ENCODE data around the gene PLXNA4. TPM values are rescaled to one million over a fixed set of nuclear protein-coding genes. Genes with fewer than 3 reads are reported as not detected.

The PLXNA4 gene
- total RNA-seq, 1 experiment from 2014 or later: 0.11 TPM

- Histone ChIP-seq H3K27me3 (replicated peaks; ENCODE audit: insufficient read depth, low read depth, low read length, poor library complexity) (no peaks in the 10 kb centered on the region), H3K36me3 (ENCODE audit: insufficient read depth, low read length, poor library complexity, severe bottlenecking) (no peaks in the 10 kb centered on the region), H3K9me3 (ENCODE audit: low read depth, low read length, poor library complexity, severe bottlenecking) (no peaks in the 10 kb centered on the region), H3K4me3 (ENCODE audit: low read depth, low read length, poor library complexity, severe bottlenecking) (no peak overlapping the region), H3K27ac (ENCODE audit: low read depth, low read length, poor library complexity, severe bottlenecking) (no peak overlapping the region), H3K4me1 (ENCODE audit: insufficient read depth, low read length, poor library complexity, severe bottlenecking) (no peaks in the 10 kb centered on the region)
- no peak for TF ChIP-seq EZH2 (IDR thresholded peaks at IDR 0.05; ENCODE audit: borderline replicate concordance, low read depth, low read length, poor library complexity, severe bottlenecking)
- no peak for TF ChIP-seq CTCF (conservative IDR thresholded peaks at IDR 0.05; ENCODE audit: low read depth, low read length)
- BruUV-seq (replicated peaks): no TSS peak
- POLR2A ChIA-PET (ENCODE audit: low non-redundant PET): no interaction called here
- intact Hi-C loops (cut with micrococcal nuclease; ENCODE audit: unreplicated experiment): no loop called here
- CTCF ChIA-PET: no interaction called here
- no peak for DNase-seq (ENCODE audit: low spot score)
These were observed 497.2 kb downstream of the PLXNA4 start for GRCh38 chr7:132078891-132079735.

GRCh38 chr7:132077971-132078685, 498.1 kb downstream of the PLXNA4 start:
- no peak for DNase-seq (ENCODE audit: low spot score)
- CTCF ChIA-PET: no interaction called here
- no peaks in the 10 kb centered on the region for H3K9me3 ChIP-seq (ENCODE audit: low read depth, low read length, poor library complexity, severe bottlenecking)
- no peaks in the 10 kb centered on the region for H3K36me3 ChIP-seq (ENCODE audit: insufficient read depth, low read length, poor library complexity, severe bottlenecking)
- no peaks in the 10 kb centered on the region for H3K27me3 ChIP-seq (replicated peaks; ENCODE audit: insufficient read depth, low read depth, low read length, poor library complexity)
- no peak for TF ChIP-seq EZH2 (IDR thresholded peaks at IDR 0.05; ENCODE audit: borderline replicate concordance, low read depth, low read length, poor library complexity, severe bottlenecking)
- TF ChIP-seq CTCF (conservative IDR thresholded peaks at IDR 0.05; ENCODE audit: low read depth, low read length): no peak
- POLR2A ChIA-PET (ENCODE audit: low non-redundant PET): no interaction called here
- intact Hi-C loops (cut with micrococcal nuclease; ENCODE audit: unreplicated experiment): no loop called here
- BruUV-seq (replicated peaks): no TSS peak
- H3K4me3 ChIP-seq (ENCODE audit: low read depth, low read length, poor library complexity, severe bottlenecking): no peak overlapping the region
- no peaks in the 10 kb centered on the region for H3K4me1 ChIP-seq (ENCODE audit: insufficient read depth, low read length, poor library complexity, severe bottlenecking)
- no peak overlapping the region for H3K27ac ChIP-seq (ENCODE audit: low read depth, low read length, poor library complexity, severe bottlenecking)

- BruUV-seq (replicated peaks): no TSS peak
- TF ChIP-seq CTCF (conservative IDR thresholded peaks at IDR 0.05; ENCODE audit: low read depth, low read length): no peak
- no peaks in the 10 kb centered on the region for H3K4me1 ChIP-seq (ENCODE audit: insufficient read depth, low read length, poor library complexity, severe bottlenecking)
- CTCF ChIA-PET: no interaction called here
- no peaks in the 10 kb centered on the region for H3K36me3 ChIP-seq (ENCODE audit: insufficient read depth, low read length, poor library complexity, severe bottlenecking)
- H3K4me3 ChIP-seq (ENCODE audit: low read depth, low read length, poor library complexity, severe bottlenecking): no peak overlapping the region
- no peaks in the 10 kb centered on the region for H3K27me3 ChIP-seq (replicated peaks; ENCODE audit: insufficient read depth, low read depth, low read length, poor library complexity)
- no peak for DNase-seq (ENCODE audit: low spot score)
- no peak overlapping the region for H3K27ac ChIP-seq (ENCODE audit: low read depth, low read length, poor library complexity, severe bottlenecking)
- no peaks in the 10 kb centered on the region for H3K9me3 ChIP-seq (ENCODE audit: low read depth, low read length, poor library complexity, severe bottlenecking)
- intact Hi-C loops (cut with micrococcal nuclease; ENCODE audit: unreplicated experiment): no loop called here
- POLR2A ChIA-PET (ENCODE audit: low non-redundant PET): no interaction called here
These were observed 499.8 kb downstream of the PLXNA4 start for GRCh38 chr7:132076301-132077035.

Data from A673 (cell line).